GM23338 (cell line): ENCODE data around the gene NXPE4. TPM values are rescaled to one million over a fixed set of nuclear protein-coding genes. Genes with fewer than 3 reads are reported as not detected.

ENCODE experiments used
- ATAC-seq: fragments of 200-7000 bp; cut with Tn5 transposase; 3 replicates; pipeline ENCODE4 v1.9.1; 2020
- DNase-seq: peaks from one replicate; pipeline ENCODE4 v3.0.0-alpha.2; 2015; ENCODE audit warnings: low spot score
- H2AFZ ChIP-seq: fragments of 200-600 bp; sonication (generic); 2 replicates; pipeline ENCODE4 v1.8.0; 2016; ENCODE audit warnings: antibody characterized with exemption, mild to moderate bottlenecking, moderate library complexity
- H3F3A ChIP-seq: fragments of 200-600 bp; sonication (generic); replicated peaks from 2 replicates; pipeline ENCODE4 v1.8.0; 2017; ENCODE audit warnings: antibody characterized with exemption, mixed run types, low read depth
- H3K27ac ChIP-seq: fragments of 200-600 bp; sonication (generic); 2 replicates; pipeline ENCODE4 v1.6.1; 2016; ENCODE audit warnings: low read depth
- H3K27me3 ChIP-seq: fragments of 200-600 bp; sonication (generic); 2 replicates; pipeline ENCODE4 v1.8.0; 2016; ENCODE audit warnings: mild to moderate bottlenecking, mixed run types, moderate library complexity; ENCODE audit not compliant: insufficient read depth
- H3K36me3 ChIP-seq: fragments of 200-600 bp; sonication (generic); 2 replicates; pipeline ENCODE4 v1.8.0; 2016; ENCODE audit warnings: mild to moderate bottlenecking; ENCODE audit not compliant: insufficient read depth
- H3K4me1 ChIP-seq: fragments of 200-600 bp; sonication (generic); 2 replicates; pipeline ENCODE4 v1.8.0; 2016; ENCODE audit warnings: mild to moderate bottlenecking, moderate library complexity; ENCODE audit not compliant: insufficient read depth
- H3K4me2 ChIP-seq: fragments of 200-600 bp; sonication (generic); 2 replicates; pipeline ENCODE4 v1.7.1; 2017; ENCODE audit warnings: mixed run types
- H3K4me3 ChIP-seq: fragments of 200-600 bp; sonication (generic); 2 replicates; pipeline ENCODE4 v1.6.1; 2016; ENCODE audit warnings: mixed run types
- H3K79me2 ChIP-seq: fragments of 200-600 bp; sonication (generic); replicated peaks from 2 replicates; pipeline ENCODE4 v1.8.0; 2017; ENCODE audit warnings: mild to moderate bottlenecking; ENCODE audit not compliant: insufficient read depth
- H3K9me2 ChIP-seq: fragments of 200-600 bp; sonication (generic); 2 replicates; pipeline ENCODE4 v1.8.0; 2017; ENCODE audit not compliant: insufficient read depth
- H4K20me1 ChIP-seq: fragments of 200-600 bp; sonication (generic); replicated peaks from 2 replicates; pipeline ENCODE4 v1.8.0; 2017; ENCODE audit warnings: mild to moderate bottlenecking; ENCODE audit not compliant: insufficient read depth
- H3K27ac Mint-ChIP-seq: 2 replicates; pipeline ENCODE4 v1.8.0; 2020; ENCODE audit warnings: inconsistent platforms, mild to moderate bottlenecking, moderate library complexity, mixed read lengths
- H3K27me3 Mint-ChIP-seq: 3 replicates; pipeline ENCODE4 v1.8.0; 2022; ENCODE audit warnings: low read depth, mild to moderate bottlenecking, moderate library complexity, mixed read lengths, inconsistent platforms; ENCODE audit not compliant: insufficient read depth, poor library complexity
- H3K36me3 Mint-ChIP-seq: 3 replicates; pipeline ENCODE4 v1.8.0; 2021; ENCODE audit warnings: low read depth, mild to moderate bottlenecking, inconsistent platforms, moderate library complexity, mixed read lengths
- H3K4me1 Mint-ChIP-seq: 3 replicates; pipeline ENCODE4 v1.8.0; 2020; ENCODE audit warnings: mild to moderate bottlenecking, inconsistent platforms, mixed read lengths
- H3K4me3 Mint-ChIP-seq: 3 replicates; pipeline ENCODE4 v1.8.0; 2021; ENCODE audit warnings: moderate library complexity, mild to moderate bottlenecking, inconsistent platforms, mixed read lengths
- H3K9me3 Mint-ChIP-seq: 3 replicates; pipeline ENCODE4 v1.8.0; 2020; ENCODE audit warnings: moderate library complexity, mild to moderate bottlenecking, inconsistent platforms, mixed read lengths
- CREB1 ChIP-seq: fragments of 250-450 bp; sonication (Bioruptor Pico); IDR thresholded peaks from 2 replicates; pipeline ENCODE4 v1.5.0; 2020; ENCODE audit warnings: low read depth, mild to moderate bottlenecking, moderate library complexity
- EZH2phosphoT487 ChIP-seq: fragments of 200-600 bp; sonication (generic); IDR thresholded peaks from one replicate; pipeline ENCODE4 v1.8.1; 2018; ENCODE audit warnings: antibody characterized with exemption; ENCODE audit not compliant: unreplicated experiment
- JUNB ChIP-seq: IDR thresholded peaks from one replicate; pipeline ENCODE4 v1.6.1; 2016; ENCODE audit warnings: antibody characterized with exemption; ENCODE audit not compliant: unreplicated experiment
- NANOG ChIP-seq: IDR thresholded peaks from 2 replicates; pipeline ENCODE4 v1.6.1; 2016; ENCODE audit warnings: antibody characterized with exemption, borderline replicate concordance
- POLR2AphosphoS5 ChIP-seq: IDR thresholded peaks from 2 replicates; pipeline ENCODE4 v1.6.1; 2016; ENCODE audit warnings: antibody characterized with exemption, low read depth
- REST ChIP-seq: IDR thresholded peaks from one replicate; pipeline ENCODE4 v1.6.1; 2018; ENCODE audit warnings: antibody characterized with exemption; ENCODE audit not compliant: unreplicated experiment
- STAT1 ChIP-seq: IDR thresholded peaks from one replicate; pipeline ENCODE4 v1.6.1; 2016; ENCODE audit warnings: antibody characterized with exemption; ENCODE audit not compliant: unreplicated experiment
- polyA plus RNA-seq: library from polyadenylated mRNA; unstranded; fragments of >200 nt; fragmentation: Nextera tagmentation; extraction: Ambion mirVana; gene quantifications from 2 replicates; pipeline ENCODE4 v1.2.1, GENCODE V29; 2016
- total RNA-seq: library from RNA; depleted of rRNA; stranded (reverse); fragments of >200 nt; shearing (Covaris generic); gene quantifications from 2 replicates; pipeline ENCODE4 v1.2.3, GENCODE V29; 2014
- TF ChIP-seq, protein P1 (sequence below), 2 experiments: fragments of 200-600 bp in 1 of 2; sonication (generic) in 1 of 2; conservative IDR thresholded peaks; 2 replicates each; pipeline versions ENCODE4 v1.5.1 to v1.6.1; 2016 to 2017; ENCODE audit warnings: antibody characterized with exemption in 2 of 2, low read depth in 2 of 2, mild to moderate bottlenecking in 2 of 2, moderate library complexity in 1 of 2
- TF ChIP-seq, protein P2 (sequence below): fragments of 250-450 bp; sonication (Bioruptor Pico); IDR thresholded peaks from 2 replicates; pipeline ENCODE4 v1.5.0; 2020; ENCODE audit warnings: mild to moderate bottlenecking, moderate library complexity

Gene NXPE4
- total and polyA plus RNA-seq, 2 experiments from 2014 or later, result not detected

DNA sequence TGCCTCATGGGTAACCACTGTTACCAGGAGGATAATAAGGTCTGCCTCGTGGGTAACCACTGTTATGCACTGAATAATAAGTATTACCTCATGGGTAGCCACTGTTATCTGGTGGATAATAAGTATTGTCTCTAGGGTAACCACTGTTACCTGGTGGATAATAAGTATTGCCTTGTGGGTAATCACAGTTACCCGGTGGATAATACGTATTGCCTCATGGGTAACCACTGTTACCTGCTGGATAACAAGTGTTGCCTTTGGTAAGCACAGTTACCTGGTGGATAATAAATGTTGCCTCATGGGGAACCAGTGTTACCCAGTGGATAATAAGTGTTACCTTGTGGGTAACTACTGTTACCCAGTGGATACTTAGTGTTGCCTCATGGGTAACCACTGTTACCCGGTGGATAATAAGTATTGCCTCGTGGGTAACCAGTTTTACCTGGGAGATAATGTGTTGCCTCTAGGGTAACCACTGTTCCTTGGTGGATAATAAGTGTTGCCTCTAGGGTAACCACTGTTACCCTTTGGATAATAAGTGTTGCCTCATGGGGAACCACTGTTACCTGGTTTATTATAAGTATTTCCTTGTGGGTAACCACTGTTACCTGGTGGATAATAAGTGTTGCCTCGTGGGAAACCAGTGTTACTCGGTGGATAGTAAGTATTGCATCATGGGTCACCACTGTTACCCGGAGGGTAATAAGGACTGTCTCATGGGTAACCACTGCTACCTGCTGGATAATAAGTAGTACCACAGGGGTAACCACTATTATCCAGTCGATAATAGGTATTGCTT lies 10.6 kb upstream of the NXPE4 start:
- H3K9me2 ChIP-seq, result no peaks in the 10 kb centered on the region; the same call in 1 of the 2 replicates
- no peaks in the 10 kb centered on the region for H3K4me1 ChIP-seq
- no peak overlapping the region for H3K4me2 ChIP-seq
- H3K4me3 ChIP-seq, result no peak overlapping the region
- peaks cover 8% of the 10 kb centered on the region; the same call in 1 of the 2 replicates for H3F3A ChIP-seq
- Mint-ChIP-seq H3K9me3 (peaks cover 32% of the 10 kb centered on the region), H3K27ac (no peak overlapping the region), H3K27me3 (no peaks in the 10 kb centered on the region), H3K4me1 (no peaks in the 10 kb centered on the region), H3K4me3 (no peak overlapping the region), H3K36me3 (0 out of 3 replicates have a peak, but pooled peaks cover 5% of the 10 kb centered on the region)
- TF ChIP-seq EZH2phosphoT487, result no peak
- TF ChIP-seq, protein P1, sequence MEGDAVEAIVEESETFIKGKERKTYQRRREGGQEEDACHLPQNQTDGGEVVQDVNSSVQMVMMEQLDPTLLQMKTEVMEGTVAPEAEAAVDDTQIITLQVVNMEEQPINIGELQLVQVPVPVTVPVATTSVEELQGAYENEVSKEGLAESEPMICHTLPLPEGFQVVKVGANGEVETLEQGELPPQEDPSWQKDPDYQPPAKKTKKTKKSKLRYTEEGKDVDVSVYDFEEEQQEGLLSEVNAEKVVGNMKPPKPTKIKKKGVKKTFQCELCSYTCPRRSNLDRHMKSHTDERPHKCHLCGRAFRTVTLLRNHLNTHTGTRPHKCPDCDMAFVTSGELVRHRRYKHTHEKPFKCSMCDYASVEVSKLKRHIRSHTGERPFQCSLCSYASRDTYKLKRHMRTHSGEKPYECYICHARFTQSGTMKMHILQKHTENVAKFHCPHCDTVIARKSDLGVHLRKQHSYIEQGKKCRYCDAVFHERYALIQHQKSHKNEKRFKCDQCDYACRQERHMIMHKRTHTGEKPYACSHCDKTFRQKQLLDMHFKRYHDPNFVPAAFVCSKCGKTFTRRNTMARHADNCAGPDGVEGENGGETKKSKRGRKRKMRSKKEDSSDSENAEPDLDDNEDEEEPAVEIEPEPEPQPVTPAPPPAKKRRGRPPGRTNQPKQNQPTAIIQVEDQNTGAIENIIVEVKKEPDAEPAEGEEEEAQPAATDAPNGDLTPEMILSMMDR (conservative IDR thresholded peaks at IDR 0.05; ENCODE audit: low read depth in 2 of 2), result no peak
- TF ChIP-seq NANOG, result no peak
- no peak for TF ChIP-seq REST
- TF ChIP-seq STAT1, result no peak
- no peak for TF ChIP-seq POLR2AphosphoS5
- no peak for TF ChIP-seq CREB1 (CRISPR knock-in tag)
- TF ChIP-seq JUNB, result no peak
- DNase-seq (no peak), ATAC-seq (no peak)
- H2AFZ ChIP-seq, result no peak overlapping the region
- no peaks in the 10 kb centered on the region for H3K79me2 ChIP-seq
- no peaks in the 10 kb centered on the region for H3K36me3 ChIP-seq
- no peak overlapping the region for H3K27ac ChIP-seq
- no peaks in the 10 kb centered on the region for H4K20me1 ChIP-seq
- no peaks in the 10 kb centered on the region for H3K27me3 ChIP-seq

- ATAC-seq, result no peak
- Mint-ChIP-seq H3K9me3 (peaks cover 29% of the 10 kb centered on the region), H3K27me3 (no peaks in the 10 kb centered on the region), H3K36me3 (0 out of 3 replicates have a peak, but pooled peaks cover 2% of the 10 kb centered on the region), H3K27ac (no peak overlapping the region), H3K4me3 (no peak overlapping the region), H3K4me1 (no peaks in the 10 kb centered on the region)
- Histone ChIP-seq H3K27ac (no peak overlapping the region), H3K36me3 (no peaks in the 10 kb centered on the region), H4K20me1 (no peaks in the 10 kb centered on the region), H3F3A (peaks cover 4% of the 10 kb centered on the region; the same call in 1 of the 2 replicates), H3K27me3 (no peaks in the 10 kb centered on the region), H3K4me1 (no peaks in the 10 kb centered on the region), H2AFZ (no peak overlapping the region), H3K9me2 (no peaks in the 10 kb centered on the region; the same call in 1 of the 2 replicates), H3K79me2 (no peaks in the 10 kb centered on the region), H3K4me3 (no peak overlapping the region), H3K4me2 (no peak overlapping the region)
- DNase-seq, result no peak
- no peak for TF ChIP-seq POLR2AphosphoS5
- TF ChIP-seq, protein P2, sequence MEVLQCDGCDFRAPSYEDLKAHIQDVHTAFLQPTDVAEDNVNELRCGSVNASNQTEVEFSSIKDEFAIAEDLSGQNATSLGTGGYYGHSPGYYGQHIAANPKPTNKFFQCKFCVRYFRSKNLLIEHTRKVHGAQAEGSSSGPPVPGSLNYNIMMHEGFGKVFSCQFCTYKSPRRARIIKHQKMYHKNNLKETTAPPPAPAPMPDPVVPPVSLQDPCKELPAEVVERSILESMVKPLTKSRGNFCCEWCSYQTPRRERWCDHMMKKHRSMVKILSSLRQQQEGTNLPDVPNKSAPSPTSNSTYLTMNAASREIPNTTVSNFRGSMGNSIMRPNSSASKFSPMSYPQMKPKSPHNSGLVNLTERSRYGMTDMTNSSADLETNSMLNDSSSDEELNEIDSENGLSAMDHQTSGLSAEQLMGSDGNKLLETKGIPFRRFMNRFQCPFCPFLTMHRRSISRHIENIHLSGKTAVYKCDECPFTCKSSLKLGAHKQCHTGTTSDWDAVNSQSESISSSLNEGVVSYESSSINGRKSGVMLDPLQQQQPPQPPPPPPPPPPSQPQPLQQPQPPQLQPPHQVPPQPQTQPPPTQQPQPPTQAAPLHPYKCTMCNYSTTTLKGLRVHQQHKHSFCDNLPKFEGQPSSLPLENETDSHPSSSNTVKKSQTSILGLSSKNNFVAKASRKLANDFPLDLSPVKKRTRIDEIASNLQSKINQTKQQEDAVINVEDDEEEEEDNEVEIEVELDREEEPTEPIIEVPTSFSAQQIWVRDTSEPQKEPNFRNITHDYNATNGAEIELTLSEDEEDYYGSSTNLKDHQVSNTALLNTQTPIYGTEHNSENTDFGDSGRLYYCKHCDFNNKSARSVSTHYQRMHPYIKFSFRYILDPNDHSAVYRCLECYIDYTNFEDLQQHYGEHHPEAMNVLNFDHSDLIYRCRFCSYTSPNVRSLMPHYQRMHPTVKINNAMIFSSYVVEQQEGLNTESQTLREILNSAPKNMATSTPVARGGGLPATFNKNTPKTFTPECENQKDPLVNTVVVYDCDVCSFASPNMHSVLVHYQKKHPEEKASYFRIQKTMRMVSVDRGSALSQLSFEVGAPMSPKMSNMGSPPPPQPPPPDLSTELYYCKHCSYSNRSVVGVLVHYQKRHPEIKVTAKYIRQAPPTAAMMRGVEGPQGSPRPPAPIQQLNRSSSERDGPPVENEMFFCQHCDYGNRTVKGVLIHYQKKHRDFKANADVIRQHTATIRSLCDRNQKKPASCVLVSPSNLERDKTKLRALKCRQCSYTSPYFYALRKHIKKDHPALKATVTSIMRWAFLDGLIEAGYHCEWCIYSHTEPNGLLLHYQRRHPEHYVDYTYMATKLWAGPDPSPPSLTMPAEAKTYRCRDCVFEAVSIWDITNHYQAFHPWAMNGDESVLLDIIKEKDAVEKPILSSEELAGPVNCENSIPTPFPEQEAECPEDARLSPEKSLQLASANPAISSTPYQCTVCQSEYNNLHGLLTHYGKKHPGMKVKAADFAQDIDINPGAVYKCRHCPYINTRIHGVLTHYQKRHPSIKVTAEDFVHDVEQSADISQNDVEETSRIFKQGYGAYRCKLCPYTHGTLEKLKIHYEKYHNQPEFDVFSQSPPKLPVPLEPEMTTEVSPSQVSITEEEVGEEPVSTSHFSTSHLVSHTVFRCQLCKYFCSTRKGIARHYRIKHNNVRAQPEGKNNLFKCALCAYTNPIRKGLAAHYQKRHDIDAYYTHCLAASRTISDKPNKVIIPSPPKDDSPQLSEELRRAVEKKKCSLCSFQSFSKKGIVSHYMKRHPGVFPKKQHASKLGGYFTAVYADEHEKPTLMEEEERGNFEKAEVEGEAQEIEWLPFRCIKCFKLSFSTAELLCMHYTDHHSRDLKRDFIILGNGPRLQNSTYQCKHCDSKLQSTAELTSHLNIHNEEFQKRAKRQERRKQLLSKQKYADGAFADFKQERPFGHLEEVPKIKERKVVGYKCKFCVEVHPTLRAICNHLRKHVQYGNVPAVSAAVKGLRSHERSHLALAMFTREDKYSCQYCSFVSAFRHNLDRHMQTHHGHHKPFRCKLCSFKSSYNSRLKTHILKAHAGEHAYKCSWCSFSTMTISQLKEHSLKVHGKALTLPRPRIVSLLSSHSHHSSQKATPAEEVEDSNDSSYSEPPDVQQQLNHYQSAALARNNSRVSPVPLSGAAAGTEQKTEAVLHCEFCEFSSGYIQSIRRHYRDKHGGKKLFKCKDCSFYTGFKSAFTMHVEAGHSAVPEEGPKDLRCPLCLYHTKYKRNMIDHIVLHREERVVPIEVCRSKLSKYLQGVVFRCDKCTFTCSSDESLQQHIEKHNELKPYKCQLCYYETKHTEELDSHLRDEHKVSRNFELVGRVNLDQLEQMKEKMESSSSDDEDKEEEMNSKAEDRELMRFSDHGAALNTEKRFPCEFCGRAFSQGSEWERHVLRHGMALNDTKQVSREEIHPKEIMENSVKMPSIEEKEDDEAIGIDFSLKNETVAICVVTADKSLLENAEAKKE (CRISPR knock-in tag), result no peak
- no peak for TF ChIP-seq CREB1 (CRISPR knock-in tag)
- TF ChIP-seq STAT1, result no peak
- TF ChIP-seq EZH2phosphoT487, result no peak
These were observed 9.8 kb upstream of the NXPE4 start for GRCh38 chr11:114605370-114605769.
